D721Med (cell line): ENCODE measurements around the gene INSIG1.
A peak's percentile ranks its signal among the peaks of the same experiment; 100 is the strongest.

Experiments used
- DNase-seq: peaks from one replicate; pipeline ENCODE4 v3.0.0; 2011; ENCODE audit warnings: low spot score; ENCODE audit not compliant: insufficient read length
- FAIRE-seq: peaks from 2 replicates; lab custom pipeline; 2011; peaks lifted over from hg19 to GRCh38; lab: Jason Lieb, UNC
- TF ChIP-seq, protein P1 (sequence below): IDR thresholded peaks from 2 replicates; pipeline ENCODE4 v1.5.1; 2012; ENCODE audit warnings: mild to moderate bottlenecking, control low read depth; ENCODE audit not compliant: insufficient read depth; ENCODE audit errors: missing control alignments

The INSIG1 gene

GRCh38 chr7:155355176-155355575 is 57.5 kb downstream of the INSIG1 start:
- TF ChIP-seq, protein P1, sequence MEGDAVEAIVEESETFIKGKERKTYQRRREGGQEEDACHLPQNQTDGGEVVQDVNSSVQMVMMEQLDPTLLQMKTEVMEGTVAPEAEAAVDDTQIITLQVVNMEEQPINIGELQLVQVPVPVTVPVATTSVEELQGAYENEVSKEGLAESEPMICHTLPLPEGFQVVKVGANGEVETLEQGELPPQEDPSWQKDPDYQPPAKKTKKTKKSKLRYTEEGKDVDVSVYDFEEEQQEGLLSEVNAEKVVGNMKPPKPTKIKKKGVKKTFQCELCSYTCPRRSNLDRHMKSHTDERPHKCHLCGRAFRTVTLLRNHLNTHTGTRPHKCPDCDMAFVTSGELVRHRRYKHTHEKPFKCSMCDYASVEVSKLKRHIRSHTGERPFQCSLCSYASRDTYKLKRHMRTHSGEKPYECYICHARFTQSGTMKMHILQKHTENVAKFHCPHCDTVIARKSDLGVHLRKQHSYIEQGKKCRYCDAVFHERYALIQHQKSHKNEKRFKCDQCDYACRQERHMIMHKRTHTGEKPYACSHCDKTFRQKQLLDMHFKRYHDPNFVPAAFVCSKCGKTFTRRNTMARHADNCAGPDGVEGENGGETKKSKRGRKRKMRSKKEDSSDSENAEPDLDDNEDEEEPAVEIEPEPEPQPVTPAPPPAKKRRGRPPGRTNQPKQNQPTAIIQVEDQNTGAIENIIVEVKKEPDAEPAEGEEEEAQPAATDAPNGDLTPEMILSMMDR, result no peak
- no peak for DNase-seq
- FAIRE-seq, result no peak

GRCh38 chr7:155355745-155356144 is 58.1 kb downstream of the INSIG1 start:
- TF ChIP-seq, protein P1, result no peak
- no peak for DNase-seq
- FAIRE-seq, result no peak

GRCh38 chr7:155356323-155357105 is 58.8 kb downstream of the INSIG1 start:
- FAIRE-seq, result no peak
- DNase-seq, result no peak
- TF ChIP-seq, protein P1, result peak; percentile 44

- TF ChIP-seq, protein P1, result no peak
- FAIRE-seq, result no peak
- DNase-seq, result no peak
These were observed 59.9 kb downstream of the INSIG1 start for GRCh38 chr7:155357573-155358041.

GRCh38 chr7:155358066-155358947 is 60.6 kb downstream of the INSIG1 start:
- TF ChIP-seq, protein P1, result no peak
- DNase-seq, result no peak
- FAIRE-seq, result no peak

GRCh38 chr7:155358948-155359712 is 61.5 kb downstream of the INSIG1 start:
- TF ChIP-seq, protein P1, result no peak
- no peak for FAIRE-seq
- no peak for DNase-seq
